ENCODE results near the gene OR6B1. TPM values are rescaled to one million over a fixed set of nuclear protein-coding genes. Genes with fewer than 3 reads are reported as not detected.
"Not testable (repeated sequence)": the region's sequence is repeated elsewhere in the genome, so short reads cannot be mapped to it uniquely, and the experiment has no call there.

The OR6B1 gene
- total RNA-seq, 1 experiment from 2014 or later, result not detected

DNA sequence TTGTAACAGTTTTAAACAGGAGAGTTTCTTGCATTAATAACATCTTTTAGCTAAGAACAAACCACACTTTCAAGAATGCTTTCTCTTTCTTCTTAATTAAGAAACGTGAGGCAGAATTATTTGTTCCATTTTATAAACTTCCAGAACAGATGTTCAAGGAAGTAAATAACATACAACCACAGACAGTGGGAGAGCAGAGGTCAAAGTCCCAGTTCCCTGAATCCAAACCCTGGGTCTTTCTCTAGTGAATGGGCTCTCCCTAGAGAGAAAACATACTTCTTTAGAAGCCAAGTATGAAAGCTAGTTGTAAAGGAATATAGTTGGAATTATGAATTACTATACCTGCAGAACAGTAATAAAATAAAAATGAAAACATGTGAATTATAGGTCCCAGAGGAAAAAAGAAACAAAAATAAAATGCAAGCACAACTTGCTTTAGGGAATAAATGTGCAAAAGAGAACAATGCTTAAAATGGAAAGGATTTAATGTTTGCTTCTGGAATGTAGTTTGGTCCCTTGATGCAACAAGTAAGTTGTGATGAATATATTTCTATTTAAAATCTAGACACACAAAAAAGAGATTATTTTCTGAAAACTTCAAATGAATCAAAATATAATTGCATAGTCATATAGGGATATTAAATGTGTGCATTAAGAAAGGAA lies 6.0 kb downstream of the OR6B1 start:
- no peak for DNase-seq (ENCODE audit: low read depth)

DNA sequence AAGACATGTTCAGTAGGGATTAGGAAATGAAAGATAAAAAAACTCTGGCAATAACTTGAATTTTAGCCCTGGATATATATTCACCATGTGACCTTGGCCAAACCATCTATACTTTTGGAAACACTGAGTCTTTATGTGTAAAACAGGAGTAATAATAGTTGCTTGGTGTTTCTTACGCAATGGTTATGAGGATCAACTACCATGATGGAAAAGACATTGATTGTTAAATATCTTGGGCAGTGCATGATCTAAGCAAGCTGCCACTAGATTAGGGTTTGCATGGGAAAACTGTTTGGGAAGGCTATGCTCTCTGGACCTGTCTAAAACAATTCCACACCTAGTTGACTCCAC lies 6.5 kb downstream of the OR6B1 start:
- DNase-seq (ENCODE audit: low read depth), result no peak

DNA sequence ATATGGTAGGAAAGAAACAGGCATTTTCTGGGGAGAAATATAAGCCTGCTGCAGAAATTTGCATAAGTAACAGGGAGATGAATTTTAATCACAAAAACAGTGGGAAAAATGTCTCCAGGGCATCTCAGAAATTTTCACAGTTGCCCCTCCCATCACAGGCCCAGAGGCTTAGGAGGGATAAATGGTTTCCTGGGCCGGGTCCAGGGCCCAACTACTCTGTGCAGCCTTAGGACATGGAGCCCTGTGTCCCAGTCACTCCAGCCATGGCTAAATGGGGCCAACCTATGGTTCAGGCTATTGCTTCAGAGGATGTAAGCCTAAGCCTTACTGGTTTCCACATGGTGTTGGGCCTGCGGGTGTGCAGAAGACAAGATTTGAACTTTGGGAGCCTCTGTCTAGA lies 9.2 kb downstream of the OR6B1 start:
- DNase-seq (ENCODE audit: low read depth), result no peak

DNA sequence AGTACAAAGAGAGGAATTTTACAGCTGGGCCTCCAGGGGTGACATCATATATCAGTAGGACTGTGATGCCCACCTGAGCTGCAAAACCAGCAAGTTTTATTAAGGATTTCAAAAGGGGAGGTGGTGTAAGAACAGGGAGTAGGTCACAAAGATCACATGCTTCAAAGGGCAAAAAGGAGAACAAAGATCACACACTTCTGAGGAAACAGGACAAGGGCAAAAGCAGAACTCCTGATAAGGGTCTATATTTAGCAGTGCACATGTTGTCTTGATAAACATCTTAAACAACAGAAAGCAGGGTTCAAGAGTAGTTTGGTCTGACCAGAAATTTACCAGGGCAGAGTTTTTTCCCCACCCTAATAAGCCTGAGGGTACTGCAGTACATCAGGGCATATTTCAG lies 9.9 kb downstream of the OR6B1 start:
- not testable (repeated sequence) for DNase-seq (ENCODE audit: low read depth)

DNA sequence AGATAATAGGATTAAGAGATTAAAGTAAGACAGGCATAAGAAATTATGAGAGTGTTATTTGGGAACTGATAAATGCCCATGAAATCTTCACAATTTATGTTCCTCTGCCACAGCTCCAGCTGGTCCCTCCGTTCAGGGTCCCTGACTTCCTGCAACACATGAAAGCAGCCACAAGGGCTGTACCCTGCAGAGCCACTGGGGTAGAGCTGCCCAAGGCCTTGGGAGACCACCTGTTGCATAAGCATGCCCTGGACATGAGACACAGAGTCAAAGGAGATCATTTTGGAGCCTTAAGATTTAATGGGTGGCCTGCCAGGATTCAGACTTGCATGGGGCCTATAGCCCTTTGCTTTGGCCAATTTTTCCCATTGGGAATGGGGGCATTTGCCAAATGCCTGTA lies 10.7 kb downstream of the OR6B1 start:
- DNase-seq (ENCODE audit: low read depth), result not testable (repeated sequence)

DNA sequence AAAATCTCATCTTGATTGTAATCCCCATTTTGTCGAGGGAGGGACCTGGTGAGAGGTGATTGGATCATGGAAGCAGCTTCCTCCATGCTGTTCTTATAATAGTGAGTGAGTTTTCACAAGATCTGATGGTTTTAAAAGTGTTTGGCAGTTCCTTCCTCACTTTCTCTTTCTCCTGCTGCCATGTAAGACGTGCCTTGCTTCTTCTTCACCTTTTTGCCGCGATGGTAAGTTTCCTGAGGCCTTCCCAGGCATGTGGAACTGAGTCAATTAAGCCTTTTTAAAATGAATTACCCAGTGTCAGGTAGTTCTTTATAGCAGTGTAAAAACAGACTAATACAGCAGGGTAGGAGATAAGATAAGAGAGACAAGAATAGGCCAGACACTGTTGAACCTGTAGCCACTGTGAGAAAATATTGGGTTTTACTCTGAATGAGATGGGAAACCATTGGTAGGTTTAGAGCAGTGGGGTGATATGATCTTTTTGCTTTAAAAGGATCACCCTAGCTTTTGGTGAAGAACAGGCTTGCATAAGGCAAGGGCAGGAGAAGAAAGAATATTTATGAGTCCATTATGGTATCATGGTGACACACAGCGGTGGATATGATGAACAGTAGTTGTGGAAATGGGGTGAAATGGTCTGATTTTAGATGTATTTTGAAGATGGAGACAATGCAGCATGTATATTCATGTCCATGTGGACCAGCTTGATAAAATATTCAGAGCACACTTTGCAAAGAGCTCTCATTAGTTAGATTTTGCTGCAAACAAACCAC lies 11.5 kb downstream of the OR6B1 start:
- DNase-seq (ENCODE audit: low read depth), result peak; percentile 39

DNA sequence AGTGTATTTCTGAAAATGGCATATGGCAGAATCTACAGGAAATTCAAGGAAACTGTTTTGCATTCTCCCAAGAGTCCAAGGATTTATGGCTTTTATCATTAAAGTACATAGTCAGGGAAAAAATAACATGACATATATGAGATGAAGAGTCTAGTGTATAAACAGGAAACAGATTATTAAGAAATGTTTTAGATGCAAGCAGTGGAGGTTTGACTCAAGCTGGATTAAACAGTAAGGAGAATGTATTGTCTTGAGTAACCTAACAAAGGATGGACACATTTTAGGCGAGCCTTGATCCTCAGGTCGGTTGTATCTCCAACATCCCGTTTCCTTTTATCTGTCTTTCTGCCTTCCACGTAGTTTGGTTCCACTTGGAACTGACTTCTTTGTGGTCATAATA lies 17.9 kb downstream of the OR6B1 start:
- DNase-seq (ENCODE audit: low read depth), result no peak

DNA sequence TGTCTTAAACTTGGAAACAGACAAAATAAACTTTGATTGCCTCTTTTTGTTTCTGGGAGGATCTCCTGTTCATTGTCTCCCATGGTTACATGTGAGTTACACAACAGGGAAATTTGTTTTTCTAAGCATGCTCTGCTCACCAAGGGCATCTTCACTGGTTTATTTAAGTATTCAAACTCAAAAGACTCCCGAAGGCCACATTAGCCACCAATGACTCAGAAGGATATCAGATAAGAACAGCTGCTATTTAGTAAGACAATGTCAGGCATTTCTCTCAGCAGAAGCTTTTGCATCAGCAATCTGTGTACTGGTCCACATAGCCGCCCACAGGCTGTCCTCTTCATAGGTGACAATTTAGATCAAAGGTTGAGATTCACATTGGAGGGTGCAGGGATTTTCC lies 19.3 kb downstream of the OR6B1 start:
- peak; percentile 89 for DNase-seq (ENCODE audit: low read depth)

DNA sequence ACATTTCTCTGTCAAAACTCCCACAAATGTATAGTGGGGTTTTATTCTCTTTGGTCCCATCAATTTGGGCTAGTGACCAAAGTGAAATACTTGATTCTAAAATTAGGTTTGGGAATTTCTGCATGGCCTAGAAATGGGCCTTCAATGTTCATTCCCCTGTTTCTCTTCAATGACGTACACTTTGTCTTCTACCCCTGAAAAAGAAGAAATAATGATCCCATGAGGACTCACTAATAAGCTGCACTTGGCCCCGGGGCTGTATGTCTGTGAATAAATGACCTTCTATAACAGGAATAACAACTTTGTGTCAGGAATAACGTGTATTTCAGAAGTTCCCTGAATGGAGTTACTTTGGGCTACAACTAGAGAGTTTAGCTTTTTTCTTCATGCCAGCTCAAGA lies 20.2 kb downstream of the OR6B1 start:
- DNase-seq (ENCODE audit: low read depth), result no peak

DNA sequence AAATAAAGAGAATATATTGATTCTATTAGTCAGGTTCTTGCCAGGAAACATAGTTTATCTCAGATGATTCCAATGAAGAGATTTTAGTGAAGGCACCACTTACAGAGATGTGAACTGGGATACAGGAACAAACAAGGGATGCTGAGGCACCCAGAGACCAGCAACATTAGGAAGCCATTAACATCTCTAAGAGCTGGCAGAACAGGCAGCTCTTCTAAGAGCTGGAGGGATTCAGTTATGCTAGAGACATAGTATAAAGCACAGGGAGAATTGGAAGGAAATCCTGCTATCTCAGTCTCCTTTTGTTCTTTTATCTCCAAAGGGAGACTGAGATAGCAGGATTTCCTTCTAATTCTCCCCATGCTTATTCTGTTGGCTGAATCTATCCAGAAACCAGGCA lies 22.0 kb downstream of the OR6B1 start:
- DNase-seq (ENCODE audit: low read depth), result no peak

DNA sequence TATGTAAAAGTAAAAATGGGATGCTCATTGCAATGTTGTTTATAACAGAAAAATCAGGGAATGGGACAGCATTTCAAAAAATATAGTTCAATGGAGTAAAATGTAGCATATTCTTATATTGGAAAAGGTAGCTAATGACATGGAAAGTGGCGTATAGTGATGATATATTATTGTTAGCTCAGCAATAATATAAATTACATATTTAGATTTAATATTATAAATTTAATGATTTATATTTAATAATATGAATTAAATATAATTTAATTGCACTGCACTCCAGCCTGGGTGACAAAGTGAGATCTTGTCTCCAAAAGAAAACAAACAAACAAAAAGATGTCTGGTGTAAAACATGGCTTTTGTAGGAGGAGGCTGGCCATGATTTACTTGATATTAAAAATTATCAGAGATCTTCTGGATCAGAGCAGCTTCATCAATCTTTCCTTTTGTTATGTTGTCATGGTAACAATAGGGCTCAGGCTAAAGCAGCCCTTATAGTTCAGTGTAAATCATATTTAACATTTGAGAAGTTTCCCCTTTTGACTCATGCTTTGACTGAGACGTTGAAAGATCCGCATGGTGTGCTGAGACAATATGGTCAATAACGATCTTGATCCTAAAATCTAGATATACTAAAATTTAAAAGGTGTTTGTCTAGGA lies 23.2 kb downstream of the OR6B1 start:
- DNase-seq (ENCODE audit: low read depth), result no peak

DNA sequence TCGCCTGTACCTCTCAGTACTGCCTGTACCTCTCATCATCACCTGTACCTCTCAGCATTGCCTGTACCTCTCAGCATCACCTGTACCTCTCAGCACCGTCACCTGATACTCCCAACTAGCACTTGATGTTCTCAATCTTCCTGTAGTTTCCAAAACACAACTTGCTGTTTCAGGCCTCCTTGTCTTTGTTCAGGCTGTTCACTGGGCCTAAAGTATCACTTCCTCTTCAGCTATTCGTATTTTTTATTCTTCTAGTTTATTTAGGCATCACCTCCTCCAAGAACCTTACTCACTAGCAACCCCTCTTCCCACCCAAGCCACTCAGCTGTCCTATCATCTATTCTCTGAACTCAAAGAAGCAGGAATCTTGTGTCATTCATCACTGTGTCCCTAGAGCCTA lies 24.1 kb downstream of the OR6B1 start:
- DNase-seq (ENCODE audit: low read depth), result no peak

DNA sequence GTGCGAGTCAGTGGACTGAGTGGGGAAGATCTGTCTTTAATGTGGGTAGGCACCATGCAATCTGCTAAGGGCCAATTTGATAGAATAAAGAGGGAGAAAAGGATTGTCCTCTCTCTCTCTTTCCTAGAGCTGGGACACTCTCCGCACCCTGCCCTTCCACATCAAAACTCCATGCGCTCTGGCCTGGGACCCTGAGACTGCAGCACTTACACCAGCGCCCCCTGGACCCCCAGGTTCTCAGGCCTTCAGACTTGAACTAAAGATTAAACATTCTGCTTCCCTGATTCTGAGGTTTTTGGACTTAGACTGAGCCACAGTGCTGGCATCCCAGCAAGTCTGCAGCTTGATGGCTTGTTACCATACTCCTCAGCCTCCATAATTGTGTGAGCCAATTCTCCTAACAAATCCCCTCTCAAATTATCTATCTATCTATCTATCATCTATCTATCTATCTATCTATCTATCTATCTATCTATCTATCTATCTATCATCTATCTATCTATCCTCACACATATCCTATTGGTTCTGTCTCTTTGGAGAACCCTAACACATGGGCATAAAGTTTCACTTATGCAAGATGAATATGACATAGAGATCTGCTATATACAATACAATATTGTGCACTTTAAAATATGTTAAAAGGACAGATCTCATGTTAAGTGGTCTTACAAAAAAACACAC lies 26.2 kb downstream of the OR6B1 start:
- no peak for DNase-seq (ENCODE audit: low read depth)

DNA sequence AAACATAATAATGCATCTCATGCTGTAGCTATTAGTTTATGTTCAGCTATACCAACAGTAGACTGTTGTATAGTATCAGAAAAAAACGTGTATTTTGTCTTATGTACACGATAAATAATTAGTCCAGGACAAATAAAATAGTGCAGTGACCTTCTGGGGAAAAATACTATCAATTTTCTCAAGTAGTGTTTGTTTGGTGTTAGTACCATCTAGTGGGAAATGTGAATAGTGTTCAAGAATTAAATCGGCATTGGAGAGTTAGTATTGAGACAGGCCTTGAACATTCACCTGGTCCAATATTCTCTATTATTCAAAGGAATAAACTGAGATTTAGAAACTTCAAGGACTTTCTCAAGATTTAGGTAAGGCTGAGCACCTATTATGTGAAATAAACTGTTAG lies 26.9 kb downstream of the OR6B1 start:
- peak; percentile 34 for DNase-seq (ENCODE audit: low read depth)

DNA sequence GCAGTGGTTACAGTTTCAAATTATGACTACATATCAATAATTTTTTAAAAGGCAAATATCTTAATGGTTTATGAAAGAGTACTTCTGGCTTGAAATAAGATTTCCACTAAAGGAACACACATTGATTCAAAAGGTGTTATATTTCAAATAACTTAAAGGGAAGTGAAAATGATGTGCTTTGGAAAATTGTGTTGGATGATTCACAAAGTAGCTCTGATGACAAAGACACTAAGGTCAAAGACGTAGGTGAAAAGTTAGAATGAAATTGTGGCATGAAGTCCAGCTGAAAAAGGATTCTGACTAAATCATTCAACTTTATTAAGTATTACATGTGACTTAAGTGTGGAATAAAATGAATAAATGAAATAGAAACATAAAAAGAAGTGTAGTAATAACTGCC lies 27.9 kb downstream of the OR6B1 start:
- DNase-seq (ENCODE audit: low read depth), result no peak

DNA sequence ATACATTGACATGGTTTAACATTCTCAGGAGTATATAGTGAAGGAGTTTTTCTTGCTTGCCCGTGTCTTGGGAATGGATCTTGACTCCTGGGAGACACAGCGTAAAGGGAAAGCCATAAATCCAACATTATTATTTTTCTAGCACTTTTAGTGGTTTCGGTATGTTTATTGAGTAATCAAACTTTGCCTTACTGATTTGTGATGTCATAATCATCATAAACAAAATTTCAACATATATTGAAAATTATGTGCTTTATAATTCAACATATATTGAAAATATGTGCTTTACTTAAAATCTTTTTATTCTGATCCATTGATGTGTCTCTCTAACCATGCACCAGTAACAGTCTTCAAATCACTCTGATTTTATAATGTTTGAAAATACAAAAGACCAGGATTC lies 28.4 kb downstream of the OR6B1 start:
- no peak for DNase-seq (ENCODE audit: low read depth)

DNA sequence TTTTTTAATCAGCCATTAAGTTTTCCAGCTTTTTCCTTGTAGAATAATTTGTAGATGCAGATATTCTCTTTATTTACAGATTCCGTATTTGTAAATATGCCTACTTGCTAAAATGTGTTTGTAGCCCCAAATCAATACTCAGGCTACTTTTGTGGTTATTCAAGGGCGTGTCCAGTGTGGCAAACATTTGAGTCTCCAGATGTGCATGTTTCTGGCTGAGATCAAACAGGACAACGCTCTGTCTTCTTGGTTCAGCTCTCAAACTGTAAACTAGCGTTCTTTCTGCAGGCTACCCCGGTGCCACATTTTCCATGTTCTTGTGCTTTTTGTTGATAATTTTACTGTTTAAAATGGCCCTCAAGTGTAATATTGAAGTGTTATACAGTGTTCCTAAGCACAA lies 32.4 kb downstream of the OR6B1 start:
- no peak for DNase-seq (ENCODE audit: low read depth)

DNA sequence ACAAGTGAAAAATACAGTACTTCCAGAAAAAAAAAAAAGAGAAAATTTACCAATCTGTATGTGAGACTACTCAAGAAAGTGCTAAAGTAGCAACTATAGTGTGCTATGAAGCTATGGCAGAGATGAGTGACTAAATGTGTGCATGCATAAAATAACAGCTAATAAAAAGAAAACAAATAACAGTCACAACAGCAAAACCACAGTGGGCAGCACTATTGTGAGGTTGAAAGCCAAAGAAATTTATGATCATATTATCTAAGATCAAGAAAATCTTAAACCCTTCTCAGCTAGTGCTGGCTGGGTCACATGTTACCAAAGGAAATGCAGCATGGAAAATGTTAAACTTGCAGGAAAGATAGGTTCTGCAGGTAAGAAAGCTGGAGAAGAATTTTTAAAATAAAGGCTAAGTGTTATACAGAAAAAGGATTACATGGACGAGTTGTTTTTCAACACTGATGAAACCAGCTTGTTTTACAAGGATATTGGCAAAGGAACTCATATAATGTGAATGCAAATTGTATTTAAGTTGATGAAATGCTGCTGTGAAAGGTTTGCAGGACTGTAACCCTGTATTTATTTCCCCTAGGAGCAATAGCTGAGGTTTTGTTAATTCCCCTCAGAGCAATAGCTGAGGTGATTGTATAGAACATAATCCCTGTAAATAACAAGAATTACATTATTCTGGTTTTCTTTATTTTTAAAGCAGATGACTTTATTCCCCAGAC lies 33.0 kb downstream of the OR6B1 start:
- no peak for DNase-seq (ENCODE audit: low read depth)

DNA sequence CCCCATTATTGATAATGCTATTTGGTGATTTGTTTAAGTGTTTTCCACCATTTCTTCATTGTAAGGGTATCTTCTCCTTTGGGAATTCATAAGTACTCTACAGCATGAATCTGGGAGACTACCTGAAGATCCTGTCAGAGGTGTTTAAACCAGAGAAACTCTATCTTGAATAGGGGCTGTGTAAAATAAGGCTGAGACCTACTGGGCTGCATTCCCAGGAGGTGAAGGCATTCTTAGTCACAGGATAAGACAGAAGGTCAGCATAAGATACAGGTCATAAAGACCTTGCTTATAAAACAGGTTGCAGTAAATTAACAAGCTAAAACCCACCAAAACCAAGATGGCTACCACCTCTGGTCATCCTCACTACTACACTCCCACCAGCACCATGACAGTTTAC lies 35.3 kb downstream of the OR6B1 start:
- DNase-seq (ENCODE audit: low read depth), result no peak

DNA sequence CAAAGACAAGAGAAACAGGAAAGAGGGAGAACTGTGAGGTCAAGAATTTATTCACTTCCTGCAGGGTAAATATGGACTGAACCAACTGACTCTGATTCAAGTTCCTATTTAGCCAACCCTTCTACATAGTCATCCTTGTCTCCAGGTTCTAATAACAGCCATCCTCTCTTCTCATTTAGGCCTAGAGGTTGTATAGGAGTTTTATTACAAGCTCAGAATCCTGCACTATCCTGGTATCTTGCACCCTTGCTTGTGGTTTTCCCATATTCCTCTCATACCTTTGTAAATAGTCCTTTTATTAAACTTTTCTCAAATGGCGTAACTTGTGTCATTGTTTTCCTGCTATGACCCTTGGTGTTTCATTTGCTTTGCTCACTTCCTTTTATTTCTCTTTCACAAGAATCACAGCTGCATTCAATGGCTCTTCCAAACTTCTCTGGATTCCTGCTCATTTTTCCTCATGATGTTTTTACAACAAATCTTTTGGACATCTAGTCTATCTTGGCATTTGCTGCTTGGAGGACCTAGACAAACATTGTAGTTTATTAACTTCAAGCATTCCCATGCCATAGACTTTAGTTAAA lies 36.3 kb downstream of the OR6B1 start:
- DNase-seq (ENCODE audit: low read depth), result no peak

DNA sequence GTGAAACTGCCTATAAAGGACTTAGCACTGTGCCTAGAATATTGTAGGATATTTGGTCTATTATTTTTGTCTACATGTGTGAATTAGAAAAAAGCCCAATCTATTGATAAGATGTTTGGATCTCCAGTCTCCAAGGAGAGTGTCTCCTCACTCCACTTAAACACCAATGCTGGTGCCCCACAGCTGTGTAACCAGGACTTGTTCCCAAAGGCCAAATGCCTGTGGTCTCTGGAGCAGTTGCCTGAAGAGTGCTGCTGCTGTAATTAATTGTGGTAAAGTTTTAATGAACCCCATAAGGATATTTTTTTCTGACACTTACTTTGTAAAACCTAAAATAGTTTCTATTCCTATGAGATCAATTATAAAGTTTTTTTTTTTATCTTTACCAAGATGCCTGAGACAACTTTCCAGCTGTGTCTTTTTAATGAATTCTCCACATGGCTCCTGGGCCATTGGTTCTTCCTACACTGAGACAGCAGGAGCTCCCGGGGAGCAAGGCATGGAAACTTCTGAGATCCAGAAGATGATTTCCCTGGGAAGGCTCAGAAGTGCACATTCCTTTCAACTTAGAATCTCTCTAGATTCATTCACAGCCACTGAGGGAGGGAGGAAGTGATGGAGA lies 37.4 kb downstream of the OR6B1 start:
- no peak for DNase-seq (ENCODE audit: low read depth)

All from RPMI7951 (cell line).